Nucleus accumbens (tissue), 56 donors: ENCODE data around the gene ZNF311.

ENCODE experiments used
- DNase-seq, 56 donors: peaks; one replicate each; lab custom pipeline; 2025; lab: John Stamatoyannopoulos, UW

ZNF311 gene

DNA sequence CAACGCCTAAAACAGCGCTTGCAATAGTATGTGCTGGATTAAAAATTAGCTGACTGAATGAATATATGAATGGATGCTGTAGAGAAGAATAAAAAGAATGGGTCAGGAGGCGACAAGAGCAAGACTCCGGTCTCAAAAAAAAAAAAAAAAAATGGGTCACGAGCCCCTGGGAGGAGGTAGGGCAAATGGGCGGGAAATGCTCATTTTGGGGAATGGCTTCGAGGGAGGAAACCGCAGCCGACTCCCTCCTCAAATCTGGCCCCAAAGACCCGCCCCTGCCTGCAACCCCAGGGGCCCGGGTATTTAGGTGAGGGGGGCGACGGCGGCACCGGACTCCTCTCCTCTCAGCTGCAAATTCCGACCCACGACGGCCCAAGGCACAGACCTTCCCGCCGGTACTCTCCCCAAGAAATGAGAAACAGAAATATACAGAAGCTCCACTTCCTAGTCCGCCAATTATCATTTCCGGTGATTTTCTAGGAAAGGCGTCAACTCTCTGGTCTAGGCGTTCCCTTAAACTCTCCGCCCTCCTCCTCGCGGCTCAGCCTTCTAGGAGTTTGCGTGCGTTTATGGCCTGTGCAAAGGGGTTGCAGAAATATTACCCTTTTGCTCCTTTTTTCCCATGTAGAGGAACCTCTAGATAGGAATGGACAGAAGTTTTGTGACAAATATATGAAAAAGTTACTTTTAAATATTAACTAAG, at the start of gene ZNF311:
Gene ZNF311, minus strand, starts transcription at position 133 of the 703 bp plus-strand sequence. CDS start 1,361 bp downstream, outside the sequence.
- DNase-seq = peak in 29 of 56 donors; percentile 3 to 68 (median 35)

DNA sequence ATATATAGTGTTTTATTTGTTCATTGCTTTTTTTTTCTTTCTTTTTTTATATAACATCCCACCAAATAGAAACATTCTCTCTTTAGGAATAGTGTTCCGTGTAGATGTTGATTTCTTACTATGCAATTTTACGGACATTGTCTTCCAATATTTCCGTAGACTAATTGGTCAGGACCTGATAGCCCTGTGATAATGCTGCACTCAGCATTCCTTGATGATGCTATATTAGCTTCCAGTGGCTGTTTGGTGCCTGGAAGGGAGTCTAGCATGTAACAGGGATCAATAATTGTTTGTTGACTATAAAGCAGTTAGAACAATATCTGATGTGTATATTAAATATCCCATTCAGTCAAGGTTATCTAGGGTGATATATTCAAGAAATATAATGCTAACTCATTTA, 46.6 kb upstream of the ZNF311 start:
- no peak for DNase-seq

DNA sequence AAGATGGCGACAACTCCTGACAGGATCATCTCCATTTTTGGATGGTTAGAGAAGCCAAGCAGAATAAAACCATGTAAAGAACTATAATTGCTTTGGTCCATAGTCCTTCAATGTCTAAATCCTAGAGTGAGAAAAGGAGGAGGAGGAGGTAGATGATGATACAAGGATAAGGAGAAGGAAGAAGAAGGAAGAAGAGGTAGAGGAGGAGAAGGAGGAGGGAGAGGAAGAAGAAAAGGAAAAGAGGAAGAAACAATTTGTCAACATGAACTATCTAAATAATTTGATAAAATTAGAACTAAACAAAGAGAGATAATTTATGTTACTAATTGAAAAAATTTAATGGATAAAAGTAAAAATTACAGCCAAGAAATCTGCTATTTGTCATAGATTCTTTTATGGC, 40.0 kb upstream of the ZNF311 start, which contains the start of gene OR2W1:
Gene OR2W1, minus strand, starts transcription at position 101 of the 400 bp plus-strand sequence. Its CDS starts 0 bp downstream, at position 101.
- no peak for DNase-seq

DNA sequence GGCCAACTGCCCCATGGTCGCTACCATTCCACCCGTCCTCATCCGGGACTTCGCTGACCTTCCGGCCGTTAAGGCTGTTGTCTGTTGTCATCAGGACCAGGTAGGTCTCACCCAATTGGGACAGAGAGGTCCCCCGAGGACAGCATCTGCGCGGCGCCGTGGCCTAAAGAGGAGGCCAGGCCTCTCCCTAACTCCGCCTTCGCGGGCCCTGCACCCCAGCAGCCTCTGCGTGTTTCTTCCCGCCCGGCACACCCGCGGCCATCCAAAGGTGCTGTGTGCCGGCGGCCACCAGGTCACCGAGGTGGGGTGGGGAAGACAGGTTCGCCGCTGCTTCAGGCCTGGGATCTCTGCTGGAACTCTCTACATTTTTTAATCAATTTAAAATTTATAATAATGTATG, 30.8 kb upstream of the ZNF311 start:
- DNase-seq = no peak

DNA sequence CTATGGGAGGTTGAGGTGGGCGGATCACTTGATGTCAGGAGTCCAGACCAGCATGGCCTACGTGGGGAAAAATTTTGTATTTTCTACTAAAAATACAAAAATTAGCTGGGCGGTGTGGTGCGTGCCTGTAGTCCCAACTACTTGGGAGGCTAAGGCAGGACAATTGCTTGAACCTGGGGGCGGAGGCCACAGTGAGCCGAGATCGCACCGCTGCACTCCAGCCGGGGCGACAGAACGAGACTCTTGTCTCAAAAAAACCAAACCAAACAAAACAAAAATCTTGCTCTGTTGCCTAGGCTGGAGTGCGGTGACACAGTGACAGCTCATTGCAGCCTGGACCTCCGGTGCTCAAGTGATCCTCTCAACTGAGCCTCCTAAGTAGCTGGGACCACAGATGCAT, 23.7 kb upstream of the ZNF311 start:
- no peak for DNase-seq

DNA sequence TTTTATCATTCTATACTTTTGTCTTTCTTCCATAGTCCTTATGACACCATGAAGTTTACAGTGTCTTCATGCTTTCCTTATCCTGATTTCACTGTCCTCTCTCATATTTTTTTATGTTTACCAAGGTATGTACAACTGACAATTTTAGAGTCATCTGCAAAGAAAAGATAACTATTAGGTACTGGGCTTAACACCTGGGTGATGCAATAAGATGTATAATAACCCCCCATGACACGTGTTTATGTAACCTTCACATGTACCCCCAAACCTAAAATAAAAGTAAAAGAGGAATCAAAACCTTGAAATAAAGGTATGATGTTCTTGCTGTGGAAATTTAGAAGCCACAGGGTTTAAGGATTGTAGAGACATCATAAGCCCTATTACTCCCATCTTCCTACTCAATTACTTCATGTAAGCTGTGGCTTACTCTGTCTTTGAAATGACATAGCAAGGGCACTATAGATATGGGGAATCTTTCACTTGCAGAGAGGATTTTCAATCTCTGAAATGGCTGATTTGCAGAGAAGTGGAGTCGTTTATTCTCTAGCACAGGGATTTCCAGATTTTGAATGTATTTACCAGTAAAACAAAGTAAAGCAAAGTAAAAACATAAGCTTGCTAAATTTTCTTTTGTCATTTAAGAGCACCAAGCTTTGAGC, 20.9 kb upstream of the ZNF311 start:
- DNase-seq = no peak

DNA sequence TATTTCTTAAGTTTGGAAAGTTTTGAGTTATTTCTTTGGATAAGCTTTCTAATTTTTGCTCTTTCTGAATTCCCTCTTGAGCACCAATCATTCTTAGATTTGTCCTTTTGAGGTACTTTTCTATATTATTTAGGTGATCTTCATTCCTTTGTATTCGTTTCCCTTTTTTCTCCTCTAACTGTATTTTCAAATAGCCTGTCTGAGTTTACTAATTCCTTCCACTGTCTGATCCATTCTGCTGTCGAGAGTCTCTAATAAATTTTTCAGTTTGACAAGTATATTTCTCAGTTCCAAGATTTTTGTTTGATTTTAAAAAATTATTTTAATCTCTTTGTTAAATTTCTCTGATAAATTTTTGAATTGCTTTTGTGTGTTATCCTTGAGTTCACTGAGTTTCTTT, 16.3 kb upstream of the ZNF311 start:
- DNase-seq = no peak

DNA sequence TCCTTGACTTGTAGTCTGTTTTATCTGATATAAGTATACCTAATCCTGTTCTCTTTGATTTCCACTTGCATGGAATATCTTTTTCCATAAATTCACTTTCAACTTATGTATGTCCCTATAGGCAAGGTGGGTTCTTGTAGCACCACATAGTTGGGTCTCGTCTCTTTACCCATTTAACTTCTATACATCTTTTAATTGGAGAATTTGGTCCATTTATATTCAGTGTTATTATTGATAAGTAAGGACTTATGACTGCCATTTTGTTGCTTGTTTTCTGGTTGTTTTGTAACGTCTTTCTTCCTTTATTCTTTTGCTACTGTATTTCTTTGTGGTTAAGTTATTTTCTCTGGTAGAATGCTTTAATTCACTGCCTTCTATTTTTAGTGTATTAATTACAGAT, 14.5 kb upstream of the ZNF311 start:
- no peak for DNase-seq

DNA sequence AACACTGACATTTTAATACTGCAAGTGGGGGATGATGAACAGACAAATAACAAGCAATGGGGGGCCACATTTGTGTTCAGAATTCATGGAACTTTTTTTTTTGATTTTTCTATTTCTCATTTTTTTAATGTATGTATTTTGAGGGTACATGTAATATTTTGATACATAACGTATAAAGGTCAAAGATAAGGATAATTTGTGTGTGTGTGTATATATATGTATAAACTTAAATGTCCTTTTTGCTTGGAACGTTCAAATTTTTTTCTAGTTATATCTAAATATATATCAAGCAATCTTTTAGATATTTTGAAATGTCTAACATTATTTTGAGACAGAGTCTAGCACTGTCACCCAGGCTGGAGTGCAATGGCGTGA, 12.3 kb upstream of the ZNF311 start:
- no peak for DNase-seq

DNA sequence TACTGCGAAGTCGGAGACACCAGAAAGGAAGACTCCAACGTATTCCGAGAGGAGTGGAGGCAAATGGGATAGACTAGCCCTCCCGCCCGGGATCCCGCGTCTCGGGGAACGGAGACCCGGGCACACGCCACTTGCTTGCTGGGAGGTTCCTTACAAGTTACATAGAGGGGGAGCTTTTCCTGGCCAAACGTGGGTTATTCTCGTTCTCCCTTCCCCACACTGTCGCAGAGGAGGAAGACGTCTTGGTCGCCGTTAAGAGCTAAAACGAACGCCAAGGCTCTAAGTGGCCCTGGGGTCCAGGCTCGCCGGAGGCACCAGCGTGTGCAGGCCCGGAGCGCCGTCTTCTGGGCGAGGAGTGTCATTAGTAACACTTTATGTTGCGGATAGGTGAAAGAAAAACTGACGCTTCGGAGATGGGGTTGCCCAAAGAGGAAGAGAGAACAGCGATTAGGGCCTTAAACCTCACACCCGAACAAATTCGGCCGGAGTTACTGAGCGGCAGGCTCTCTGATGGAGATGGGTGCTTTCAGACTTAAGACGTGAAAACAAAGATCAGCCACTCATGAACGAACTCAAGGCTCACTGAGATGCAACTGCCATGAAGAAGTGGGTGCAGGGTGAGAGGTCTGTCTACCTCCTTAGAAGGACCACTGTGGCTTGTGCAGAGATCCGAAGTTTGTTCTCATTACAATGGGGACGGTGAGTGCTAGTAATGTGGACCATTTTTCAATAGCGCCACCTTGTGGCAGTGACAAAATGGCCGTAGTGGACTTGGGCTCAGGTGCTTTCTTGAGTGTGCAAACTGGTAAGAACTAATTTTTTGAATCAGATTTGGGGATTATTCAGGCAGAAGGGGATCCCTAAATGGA, 11.7 kb upstream of the ZNF311 start:
- DNase-seq = peak in 49 of 56 donors; percentile 5 to 86 (median 37)

DNA sequence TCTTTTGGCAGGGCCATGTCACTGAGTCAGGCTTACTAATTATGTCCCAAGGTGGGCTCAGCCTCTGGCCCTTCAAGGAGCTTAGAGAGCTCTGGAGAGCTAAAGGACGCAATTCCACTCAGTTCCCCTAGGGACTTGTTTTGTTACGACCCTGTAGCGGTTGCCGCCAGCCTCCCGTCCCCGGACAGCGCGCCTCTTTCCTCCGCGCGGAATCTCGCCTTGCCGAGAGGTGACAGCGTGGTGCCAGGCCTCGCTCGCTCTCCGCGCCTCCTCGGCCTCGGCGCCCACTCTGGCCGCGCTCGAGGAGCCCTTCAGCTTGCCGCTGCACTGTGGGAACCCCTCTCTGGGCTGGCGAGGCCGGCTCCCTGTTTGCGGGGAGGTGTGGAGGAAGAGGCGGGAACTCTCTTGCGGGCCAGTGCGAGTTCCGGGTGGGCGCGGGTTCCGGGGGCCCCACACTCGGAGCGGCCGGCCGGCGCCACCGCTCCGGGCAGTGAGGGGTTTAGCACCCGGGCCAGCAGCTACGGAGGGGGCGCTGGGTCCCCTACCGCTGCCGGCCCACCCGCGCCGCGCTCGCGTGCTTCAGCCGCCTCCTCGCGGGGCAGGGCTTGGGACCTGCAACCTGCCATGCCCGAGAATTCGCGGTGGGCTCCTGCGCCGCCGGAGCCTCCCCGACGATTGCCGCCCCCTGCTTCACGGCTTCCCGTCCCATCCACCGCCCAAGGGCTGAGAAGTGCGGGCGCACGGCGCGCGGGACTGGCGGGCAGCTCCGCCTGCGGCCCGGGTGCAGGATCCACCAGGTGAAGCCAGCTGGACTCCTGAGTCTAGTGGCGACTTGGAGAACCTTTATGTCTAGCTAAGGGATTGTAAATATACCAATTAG, 9.9 kb upstream of the ZNF311 start:
- no peak for DNase-seq

DNA sequence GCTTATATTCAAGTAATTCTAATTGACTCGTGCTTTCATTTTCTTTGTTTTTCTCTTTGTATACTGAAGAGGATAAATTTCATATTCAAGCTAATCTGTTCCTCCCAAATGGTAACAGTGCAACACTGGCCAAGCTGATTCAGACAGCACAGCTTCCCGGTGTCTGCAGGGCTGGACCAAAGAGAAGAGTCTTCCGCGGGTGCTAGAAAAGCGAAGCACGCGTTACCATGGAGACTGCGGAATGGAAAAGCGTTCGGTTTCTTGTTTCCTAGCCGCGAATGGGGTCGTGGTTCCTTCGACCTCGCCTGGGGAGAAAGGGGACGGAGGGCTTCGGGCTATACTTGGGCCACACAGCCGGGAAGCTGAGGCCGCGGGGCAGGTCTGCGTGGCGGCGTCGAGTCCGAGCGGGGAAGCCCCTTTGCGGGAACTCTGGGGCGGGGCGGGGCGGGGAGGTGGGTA, 6.2 kb upstream of the ZNF311 start:
- DNase-seq = peak in 25 of 56 donors; percentile 4 to 68 (median 25)

DNA sequence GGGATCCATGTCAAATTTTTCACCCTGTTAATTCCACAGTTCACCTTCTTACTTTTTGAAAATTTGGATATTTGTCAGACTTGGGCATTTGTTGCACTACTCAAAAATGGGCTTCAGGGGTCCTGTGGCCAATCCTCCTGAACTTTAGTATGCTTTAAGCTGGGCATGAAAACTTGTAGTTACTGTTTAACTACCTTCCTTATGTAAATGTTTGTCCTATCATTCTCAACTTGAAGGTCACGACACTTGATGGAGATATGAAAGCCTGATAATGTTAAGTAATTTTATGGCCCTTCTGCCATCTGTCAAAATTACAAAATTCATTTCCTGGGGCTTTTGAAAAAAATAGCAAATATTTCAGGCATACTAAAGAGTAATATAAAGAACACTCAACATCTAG, 4.2 kb upstream of the ZNF311 start:
- no peak for DNase-seq

DNA sequence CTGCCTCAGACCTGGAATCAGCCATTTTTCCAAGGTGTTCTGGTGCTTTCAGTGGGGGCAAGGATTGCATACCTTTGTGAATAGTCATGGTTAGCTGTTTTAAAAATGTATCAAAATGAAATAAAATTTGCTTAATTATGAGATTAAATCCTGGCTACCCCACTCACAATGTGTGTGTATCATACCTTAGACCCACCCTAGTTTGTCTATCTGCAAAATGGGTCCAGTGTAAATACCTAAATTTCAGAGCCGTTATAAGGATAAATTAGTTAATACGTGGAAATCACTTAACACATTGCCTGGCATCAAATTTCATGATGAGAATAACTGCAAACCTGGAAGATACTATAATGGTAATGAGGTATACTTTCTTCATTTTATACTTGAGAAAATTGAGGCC, 3.0 kb upstream of the ZNF311 start:
- DNase-seq = no peak

DNA sequence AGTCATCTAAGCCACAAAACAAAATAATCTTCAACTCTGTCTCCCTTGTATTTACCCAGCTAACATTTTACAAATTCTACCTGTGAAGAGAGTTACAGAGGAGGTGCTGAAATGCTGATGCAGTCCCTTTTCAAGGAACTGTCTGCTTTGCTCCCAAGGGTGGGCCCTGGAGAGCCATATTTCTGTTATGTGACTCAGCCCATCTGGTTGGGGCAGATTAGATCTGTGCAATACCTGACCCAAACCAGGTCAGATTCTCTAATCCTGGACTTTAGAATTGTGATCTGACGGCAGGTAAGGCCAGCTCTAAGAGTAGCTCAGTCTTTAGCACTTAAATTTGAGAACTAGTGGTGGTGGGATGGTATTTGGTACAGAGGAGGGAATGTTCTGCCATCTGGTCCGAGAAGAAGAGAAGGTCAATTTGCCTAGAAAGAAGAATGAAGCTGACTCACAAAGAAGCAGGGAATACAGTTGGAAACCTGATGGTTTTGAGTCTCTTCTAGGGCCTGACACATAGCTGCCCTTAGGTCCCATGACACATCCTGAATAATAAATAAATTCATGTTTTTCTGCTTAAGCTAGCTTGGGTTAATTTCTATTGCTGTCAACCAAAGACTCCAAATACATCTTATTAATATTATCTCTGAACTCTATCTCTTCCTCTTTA, 8.1 kb downstream of the ZNF311 start:
- no peak for DNase-seq

DNA sequence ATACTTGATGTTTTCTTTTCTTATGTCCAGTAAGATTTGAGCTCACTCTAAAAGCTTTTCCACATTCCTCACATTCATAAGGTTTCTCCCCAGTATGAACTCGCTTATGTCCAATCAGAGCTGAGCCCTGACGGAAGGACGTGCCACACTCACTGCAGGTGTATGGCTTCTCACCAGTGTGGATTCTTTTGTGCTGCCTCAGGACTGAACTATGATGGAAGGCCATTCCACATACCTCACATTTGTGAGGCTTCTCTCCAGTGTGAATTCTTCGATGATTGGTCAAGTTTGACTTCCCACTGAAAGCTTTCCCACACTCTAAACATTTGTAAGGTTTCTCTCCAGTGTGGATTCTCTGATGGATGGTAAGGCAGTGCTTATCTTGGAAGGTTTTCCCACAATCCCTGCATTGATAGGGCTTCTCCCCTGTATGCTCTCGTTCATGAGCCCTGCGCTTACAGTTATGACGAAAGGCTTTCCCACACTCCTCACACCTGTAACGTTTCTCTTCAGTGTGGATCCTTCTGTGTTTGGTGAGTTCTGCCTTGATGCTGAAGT, 9.9 kb downstream of the ZNF311 start:
- DNase-seq = no peak

DNA sequence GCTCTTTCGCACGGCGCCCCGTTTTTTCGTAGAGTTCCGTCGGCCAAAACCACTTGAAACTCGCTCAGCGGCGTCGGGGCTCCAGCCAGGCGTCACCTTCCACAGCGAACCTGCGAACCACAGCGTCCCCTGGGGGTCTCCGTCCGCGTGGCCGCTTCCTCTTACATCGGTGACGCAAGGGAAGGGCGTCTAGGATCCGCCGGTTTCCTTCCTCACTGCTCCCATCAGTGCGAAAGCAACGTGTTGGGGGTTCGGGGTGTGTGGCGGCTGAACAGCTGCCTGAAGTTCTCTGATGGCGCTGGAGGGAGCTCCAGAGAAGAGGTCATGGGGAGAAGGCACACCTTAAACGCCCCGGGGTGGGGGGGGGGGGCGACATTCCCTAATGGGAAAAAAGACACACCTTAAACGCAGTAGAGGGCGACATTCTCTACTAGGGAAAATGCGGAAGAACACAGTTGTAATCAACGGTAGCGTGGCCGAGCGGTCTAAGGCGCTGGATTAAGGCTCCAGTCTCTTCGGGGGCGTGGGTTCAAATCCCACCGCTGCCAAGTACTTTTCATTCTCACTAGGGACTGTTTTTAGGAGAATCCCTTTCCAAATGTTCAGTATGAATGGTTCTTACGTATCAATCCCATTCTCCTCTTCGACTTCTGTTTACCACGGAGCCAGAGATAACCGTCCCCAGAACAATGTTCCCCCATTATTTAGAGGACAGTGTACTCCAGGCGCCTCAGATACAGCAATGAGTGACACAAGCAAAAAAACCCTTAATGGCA, 16.4 kb downstream of the ZNF311 start:
- peak in 6 of 56 donors; percentile 0 to 23 (median 3) for DNase-seq

DNA sequence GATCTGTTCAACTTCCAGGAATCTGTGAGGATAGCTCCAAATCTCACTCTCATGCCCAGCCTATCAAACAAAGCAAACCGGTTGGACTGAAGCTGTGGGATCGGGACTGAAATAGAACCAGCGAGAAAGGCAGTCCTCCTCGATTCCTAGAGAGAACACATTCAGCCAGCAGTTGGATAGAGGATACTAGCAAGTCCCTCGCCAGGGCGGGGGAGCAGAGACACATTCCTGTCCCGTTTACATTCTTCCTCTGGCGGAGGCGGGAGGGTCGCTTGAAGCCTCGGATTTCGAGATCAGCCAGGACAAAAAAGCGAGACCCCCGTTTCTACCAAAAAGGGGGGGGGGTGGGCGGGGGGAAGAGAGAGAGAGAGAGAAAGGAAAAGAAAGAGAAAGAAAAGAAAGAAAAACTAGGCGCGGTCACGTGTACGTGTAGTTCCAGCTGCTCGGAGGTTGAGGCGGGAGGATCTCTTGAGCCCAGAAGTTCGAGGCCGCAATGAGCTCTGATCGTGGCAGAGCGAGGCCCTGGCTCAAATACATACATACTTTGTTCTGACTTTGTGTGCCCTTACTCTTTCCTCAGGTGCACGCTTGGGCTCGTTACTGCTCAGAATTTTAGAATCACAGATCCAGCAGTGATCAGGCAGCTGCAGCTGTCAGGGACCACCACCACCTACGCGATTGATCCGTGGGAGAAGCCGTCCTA, 19.5 kb downstream of the ZNF311 start:
- peak in 55 of 56 donors; percentile 6 to 86 (median 57) for DNase-seq
